Urinary bladder (tissue), 4 donors: Measurements from ENCODE around the gene NRM. TPM values are rescaled to one million over a fixed set of nuclear protein-coding genes. Genes with fewer than 3 reads are reported as not detected.

Experiments used
- DNase-seq: peaks from one replicate; pipeline ENCODE4 v3.0.0-alpha.2; 2015; ENCODE audit errors: extremely low spot score
- H3K27ac ChIP-seq: one replicate; pipeline ENCODE4 v1.5.1; 2013; ENCODE audit warnings: low read depth, mild to moderate bottlenecking, moderate library complexity
- H3K36me3 ChIP-seq: one replicate; pipeline ENCODE4 v1.6.1; 2013; ENCODE audit warnings: mild to moderate bottlenecking, moderate library complexity; ENCODE audit not compliant: insufficient read depth
- H3K4me1 ChIP-seq: one replicate; pipeline ENCODE4 v1.6.1; 2013; ENCODE audit warnings: mild to moderate bottlenecking, moderate library complexity; ENCODE audit not compliant: insufficient read depth
- H3K4me3 ChIP-seq: one replicate; pipeline ENCODE4 v1.5.1; 2013; ENCODE audit warnings: low read depth, low read length
- WGBS: extraction: QIAGEN DNeasy Blood & Tissue Kit; methylation state at CpG from one replicate; pipeline ENCODE4 v1.1.7; 2013; 5-methylcytosine and 5-hydroxymethylcytosine counted together
- polyA plus RNA-seq: library from polyadenylated mRNA; stranded (reverse); fragments of 200-250 nt; gene quantifications from one replicate; pipeline ENCODE4 v1.2.3, GENCODE V29; 2013
- total RNA-seq: library from RNA; depleted of rRNA; stranded (reverse); fragments of >200 nt; gene quantifications from one replicate; pipeline ENCODE4 v1.2.3, GENCODE V29; 2014
- donor health status: healthy with polysubstance abuse.
- donor health status: healthy.

Gene NRM
- total RNA-seq (7.0 TPM), polyA plus RNA-seq (20.3 TPM)

- peak within 1 kb of the TSS; percentile 56 for H3K4me3 ChIP-seq
- H3K36me3 ChIP-seq: no peaks in the 10 kb centered on the region
- under 1% methylated on average over 40 of the region's 40 CpGs for WGBS
- H3K4me1 ChIP-seq: no peaks in the 10 kb centered on the region
- H3K27ac ChIP-seq: peak within 1 kb of the TSS; percentile 97
- DNase-seq: peak; percentile 84
These were observed at the start of gene NRM for GRCh38 chr6:30690403-30691207. Gene NRM, minus strand, starts transcription at chr6:30690984. Its CDS starts 10 bp downstream, at chr6:30690974.

- H3K36me3 ChIP-seq: no peaks in the 10 kb centered on the region
- H3K4me1 ChIP-seq: no peaks in the 10 kb centered on the region
- WGBS: 92% methylated on average over 2 of the region's 2 CpGs
- DNase-seq: no peak
- H3K4me3 ChIP-seq: no peak overlapping the region
- no peak overlapping the region for H3K27ac ChIP-seq
These were observed 49.7 kb upstream of the NRM start for GRCh38 chr6:30740540-30740870.

GRCh38 chr6:30738532-30738931 is 47.7 kb upstream of the NRM start:
- H3K4me1 ChIP-seq: no peaks in the 10 kb centered on the region
- DNase-seq: no peak
- WGBS: 82% methylated on average over 6 of the region's 6 CpGs
- no peak overlapping the region for H3K27ac ChIP-seq
- no peak overlapping the region for H3K4me3 ChIP-seq
- no peaks in the 10 kb centered on the region for H3K36me3 ChIP-seq

- WGBS: 92% methylated on average over 8 of the region's 8 CpGs
- Histone ChIP-seq H3K4me1 (no peaks in the 10 kb centered on the region), H3K27ac (no peak overlapping the region), H3K4me3 (no peak overlapping the region), H3K36me3 (no peaks in the 10 kb centered on the region)
- no peak for DNase-seq
These were observed 45.0 kb upstream of the NRM start for GRCh38 chr6:30735668-30736314.

GRCh38 chr6:30732237-30732943 is 41.6 kb upstream of the NRM start:
- no peak for DNase-seq
- Histone ChIP-seq H3K27ac (no peak overlapping the region), H3K4me1 (no peaks in the 10 kb centered on the region), H3K36me3 (no peaks in the 10 kb centered on the region), H3K4me3 (no peak overlapping the region)
- 92% methylated on average over 12 of the region's 12 CpGs for WGBS

GRCh38 chr6:30730601-30731435 is 40.0 kb upstream of the NRM start:
- peak overlapping the region; percentile 54 for H3K27ac ChIP-seq
- WGBS: 45% methylated on average over 30 of the region's 30 CpGs
- no peak overlapping the region for H3K4me3 ChIP-seq
- H3K4me1 ChIP-seq: no peaks in the 10 kb centered on the region
- H3K36me3 ChIP-seq: no peaks in the 10 kb centered on the region
- DNase-seq: no peak

- peak overlapping the region; percentile 33 for H3K27ac ChIP-seq
- H3K36me3 ChIP-seq: no peaks in the 10 kb centered on the region
- H3K4me1 ChIP-seq: no peaks in the 10 kb centered on the region
- no peak for DNase-seq
- no peak overlapping the region for H3K4me3 ChIP-seq
- WGBS: 55% methylated on average over 7 of the region's 7 CpGs
These were observed 37.3 kb upstream of the NRM start for GRCh38 chr6:30727920-30728553.

- DNase-seq: no peak
- Histone ChIP-seq H3K4me1 (no peaks in the 10 kb centered on the region), H3K4me3 (no peak overlapping the region), H3K27ac (no peak overlapping the region), H3K36me3 (no peaks in the 10 kb centered on the region)
- WGBS: 82% methylated on average over 11 of the region's 11 CpGs
These were observed 36.0 kb upstream of the NRM start for GRCh38 chr6:30726506-30727413.

- H3K4me1 ChIP-seq: no peaks in the 10 kb centered on the region
- WGBS: 49% methylated on average over 3 of the region's 3 CpGs
- DNase-seq: no peak
- no peak overlapping the region for H3K27ac ChIP-seq
- H3K36me3 ChIP-seq: no peaks in the 10 kb centered on the region
- H3K4me3 ChIP-seq: no peak overlapping the region
These were observed 35.1 kb upstream of the NRM start for GRCh38 chr6:30725713-30726505.

- Histone ChIP-seq H3K27ac (peak overlapping the region; percentile 48), H3K36me3 (no peaks in the 10 kb centered on the region), H3K4me1 (no peaks in the 10 kb centered on the region), H3K4me3 (no peak overlapping the region)
- 29% methylated on average over 6 of the region's 6 CpGs for WGBS
- DNase-seq: no peak
These were observed 34.3 kb upstream of the NRM start for GRCh38 chr6:30724906-30725667.
